ENCODE measurements around the gene FAM199X.
A peak's percentile ranks its signal among the peaks of the same experiment; 100 is the strongest.

The FAM199X gene

GRCh38 chrX:104165894-104166734 lies at the start of gene FAM199X:
Gene FAM199X (plus strand): TSS chrX:104166453. CDS start chrX:104166786, 333 bp downstream.
- peak within 1 kb of the TSS; percentile 72 for H3K27ac ChIP-seq
- peak; percentile 67 for TF ChIP-seq CTCF (IDR thresholded peaks at IDR 0.05)
- no peak for TF ChIP-seq ZFX (IDR thresholded peaks at IDR 0.05; ENCODE audit: borderline replicate concordance)

- TF ChIP-seq ZFX (IDR thresholded peaks at IDR 0.05; ENCODE audit: borderline replicate concordance) (no peak), CTCF (IDR thresholded peaks at IDR 0.05) (no peak)
- H3K27ac ChIP-seq: no peak overlapping the region
Observed at GRCh38 chrX:104117759-104118158, 48.5 kb upstream of the FAM199X start.

GRCh38 chrX:104118765-104119164 lies 47.5 kb upstream of the FAM199X start:
- no peak overlapping the region for H3K27ac ChIP-seq
- TF ChIP-seq CTCF (IDR thresholded peaks at IDR 0.05) (no peak), ZFX (IDR thresholded peaks at IDR 0.05; ENCODE audit: borderline replicate concordance) (no peak)

- H3K27ac ChIP-seq: no peak overlapping the region
- no peak for TF ChIP-seq CTCF (IDR thresholded peaks at IDR 0.05)
- TF ChIP-seq ZFX (IDR thresholded peaks at IDR 0.05; ENCODE audit: borderline replicate concordance): no peak
Observed at GRCh38 chrX:104122829-104123228, 43.4 kb upstream of the FAM199X start.

GRCh38 chrX:104126856-104127255 lies 39.4 kb upstream of the FAM199X start:
- no peak for TF ChIP-seq ZFX (IDR thresholded peaks at IDR 0.05; ENCODE audit: borderline replicate concordance)
- TF ChIP-seq CTCF (IDR thresholded peaks at IDR 0.05): no peak

GRCh38 chrX:104130808-104131207 lies 35.4 kb upstream of the FAM199X start:
- no peak for TF ChIP-seq CTCF (IDR thresholded peaks at IDR 0.05)
- no peak for TF ChIP-seq ZFX (IDR thresholded peaks at IDR 0.05; ENCODE audit: borderline replicate concordance)
- no peak overlapping the region for H3K27ac ChIP-seq

More at GRCh38 chrX:104126856-104127255, 39.4 kb upstream of the FAM199X start:
- no peak overlapping the region for H3K27ac ChIP-seq

- H3K27ac ChIP-seq: no peak overlapping the region
- no peak for TF ChIP-seq ZFX (IDR thresholded peaks at IDR 0.05; ENCODE audit: borderline replicate concordance)
- no peak for TF ChIP-seq CTCF (IDR thresholded peaks at IDR 0.05)
Observed at GRCh38 chrX:104134583-104135261, 31.5 kb upstream of the FAM199X start.

All from 22Rv1 (cell line).